Endothelial cell of umbilical vein (primary cell): ENCODE data around the gene ZDHHC18.
"Not testable (repeated sequence)": the region's sequence is repeated elsewhere in the genome, so short reads cannot be mapped to it uniquely, and the experiment has no call there.

Experiments
- EZH2 ChIP-seq: IDR thresholded peaks from 2 replicates; pipeline ENCODE4 v1.6.1; 2012; ENCODE audit warnings: borderline replicate concordance, low read depth, mild to moderate bottlenecking, moderate library complexity, low read length, inconsistent platforms; ENCODE audit not compliant: severe bottlenecking
- FOS ChIP-seq: IDR thresholded peaks from 2 replicates; pipeline ENCODE4 v1.6.1; 2011; ENCODE audit warnings: mild to moderate bottlenecking, low read length, moderate library complexity, borderline replicate concordance; ENCODE audit not compliant: insufficient read depth
- JUN ChIP-seq: IDR thresholded peaks from 2 replicates; pipeline ENCODE4 v1.6.1; 2011; ENCODE audit warnings: borderline replicate concordance, low read depth; ENCODE audit not compliant: insufficient read length, insufficient read depth
- MAX ChIP-seq: IDR thresholded peaks from 2 replicates; pipeline ENCODE4 v1.6.1; 2011; ENCODE audit not compliant: insufficient read depth, insufficient read length
- MYC ChIP-seq: IDR thresholded peaks from one replicate; pipeline ENCODE4 v1.6.1; 2011; ENCODE audit warnings: mild to moderate bottlenecking, low read depth, low read length
- POLR2A ChIP-seq: IDR thresholded peaks from 2 replicates; pipeline ENCODE4 v1.6.1; 2012; ENCODE audit warnings: low read depth, mild to moderate bottlenecking, control low read depth, low read length
- POLR2AphosphoS5 ChIP-seq: IDR thresholded peaks from 2 replicates; pipeline ENCODE4 v1.6.1; 2012; ENCODE audit warnings: low read depth, mild to moderate bottlenecking, control low read depth, low read length, moderate library complexity; ENCODE audit not compliant: insufficient read depth
- TF ChIP-seq, protein P1 (sequence below), 2 donors: IDR thresholded peaks; 1 replicate in 1 of 2; 2 replicates in 1 of 2; pipeline ENCODE4 v1.5.1; 2011; ENCODE audit warnings: low read length in 2 of 2, mild to moderate bottlenecking in 2 of 2, moderate library complexity in 2 of 2, control low read depth in 1 of 2, inconsistent platforms in 1 of 2, low read depth in 1 of 2; ENCODE audit not compliant: insufficient read depth in 1 of 2; ENCODE audit errors: extremely low read depth in 1 of 2

- TF ChIP-seq, protein P1, sequence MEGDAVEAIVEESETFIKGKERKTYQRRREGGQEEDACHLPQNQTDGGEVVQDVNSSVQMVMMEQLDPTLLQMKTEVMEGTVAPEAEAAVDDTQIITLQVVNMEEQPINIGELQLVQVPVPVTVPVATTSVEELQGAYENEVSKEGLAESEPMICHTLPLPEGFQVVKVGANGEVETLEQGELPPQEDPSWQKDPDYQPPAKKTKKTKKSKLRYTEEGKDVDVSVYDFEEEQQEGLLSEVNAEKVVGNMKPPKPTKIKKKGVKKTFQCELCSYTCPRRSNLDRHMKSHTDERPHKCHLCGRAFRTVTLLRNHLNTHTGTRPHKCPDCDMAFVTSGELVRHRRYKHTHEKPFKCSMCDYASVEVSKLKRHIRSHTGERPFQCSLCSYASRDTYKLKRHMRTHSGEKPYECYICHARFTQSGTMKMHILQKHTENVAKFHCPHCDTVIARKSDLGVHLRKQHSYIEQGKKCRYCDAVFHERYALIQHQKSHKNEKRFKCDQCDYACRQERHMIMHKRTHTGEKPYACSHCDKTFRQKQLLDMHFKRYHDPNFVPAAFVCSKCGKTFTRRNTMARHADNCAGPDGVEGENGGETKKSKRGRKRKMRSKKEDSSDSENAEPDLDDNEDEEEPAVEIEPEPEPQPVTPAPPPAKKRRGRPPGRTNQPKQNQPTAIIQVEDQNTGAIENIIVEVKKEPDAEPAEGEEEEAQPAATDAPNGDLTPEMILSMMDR (IDR thresholded peaks at IDR 0.05; ENCODE audit: extremely low read depth in 1 of 2, insufficient read depth in 1 of 2, low read depth in 1 of 2, low read length in 2 of 2): not testable (repeated sequence)
- TF ChIP-seq MYC, EZH2, POLR2A, POLR2AphosphoS5, JUN, MAX, FOS: not testable (repeated sequence)
These were observed 21.3 kb downstream of the ZDHHC18 start for GRCh38 chr1:26847826-26848225.
